ENCODE measurements around the gene GZMM. TPM values are rescaled to one million over a fixed set of nuclear protein-coding genes. Genes with fewer than 3 reads are reported as not detected.

Gene GZMM
- total and polyA plus RNA-seq, 2 of the 13 experiments (the other 11 are each of a cell fraction or from before 2014, with no cell fraction given) = 0.07 TPM; not detected in 1

DNA sequence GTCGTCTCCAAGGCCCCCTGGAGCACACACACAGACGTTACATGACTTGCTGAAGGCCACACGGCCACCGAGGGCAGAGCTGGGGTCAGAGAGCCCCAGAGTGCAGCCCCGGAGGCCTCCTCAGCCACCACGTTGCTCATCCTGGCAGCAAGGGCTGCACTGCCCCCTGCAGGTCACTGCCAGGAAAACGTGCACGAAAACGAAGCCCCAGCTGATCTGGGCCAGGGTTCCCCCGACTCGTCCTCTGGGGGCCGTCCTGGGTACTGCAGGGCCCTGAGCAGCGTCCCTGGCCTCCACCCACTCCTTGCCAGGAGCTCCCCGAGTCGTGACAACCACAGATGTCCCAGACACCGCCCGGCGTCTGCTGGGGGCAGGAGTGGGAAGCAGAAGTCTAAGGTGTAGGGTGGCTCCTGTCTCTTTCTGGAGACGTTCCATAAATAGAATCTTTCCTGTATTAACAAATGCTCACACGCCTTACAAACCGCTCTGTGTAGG lies 33.2 kb upstream of the GZMM start (continued):
- TF ChIP-seq SALL1 (CRISPR knock-in tag; IDR thresholded peaks at IDR 0.05) = peak; percentile 61
- TF ChIP-seq PATZ1 (CRISPR knock-in tag; IDR thresholded peaks at IDR 0.05) = peak; percentile 80
- TF ChIP-seq HIVEP1 (CRISPR knock-in tag; IDR thresholded peaks at IDR 0.05) = 0 out of 2 replicates have a peak, but pooled peaks have one; percentile 38
- TF ChIP-seq PHF21A (CRISPR knock-in tag; IDR thresholded peaks at IDR 0.05) = 0 out of 2 replicates have a peak, but pooled peaks have one; percentile 16
- no peak for TF ChIP-seq GZF1 (CRISPR knock-in tag; IDR thresholded peaks at IDR 0.05)
- TF ChIP-seq ZNF788 (CRISPR knock-in tag; IDR thresholded peaks at IDR 0.05; ENCODE audit: borderline replicate concordance) = peak; percentile 79; the same call in 1 of the 2 replicates
- TF ChIP-seq ZNF329 (CRISPR knock-in tag; IDR thresholded peaks at IDR 0.05; ENCODE audit: low read depth) = no peak
- TF ChIP-seq, protein P1, sequence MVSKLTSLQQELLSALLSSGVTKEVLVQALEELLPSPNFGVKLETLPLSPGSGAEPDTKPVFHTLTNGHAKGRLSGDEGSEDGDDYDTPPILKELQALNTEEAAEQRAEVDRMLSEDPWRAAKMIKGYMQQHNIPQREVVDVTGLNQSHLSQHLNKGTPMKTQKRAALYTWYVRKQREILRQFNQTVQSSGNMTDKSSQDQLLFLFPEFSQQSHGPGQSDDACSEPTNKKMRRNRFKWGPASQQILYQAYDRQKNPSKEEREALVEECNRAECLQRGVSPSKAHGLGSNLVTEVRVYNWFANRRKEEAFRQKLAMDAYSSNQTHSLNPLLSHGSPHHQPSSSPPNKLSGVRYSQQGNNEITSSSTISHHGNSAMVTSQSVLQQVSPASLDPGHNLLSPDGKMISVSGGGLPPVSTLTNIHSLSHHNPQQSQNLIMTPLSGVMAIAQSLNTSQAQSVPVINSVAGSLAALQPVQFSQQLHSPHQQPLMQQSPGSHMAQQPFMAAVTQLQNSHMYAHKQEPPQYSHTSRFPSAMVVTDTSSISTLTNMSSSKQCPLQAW (CRISPR knock-in tag; IDR thresholded peaks at IDR 0.05) = 0 out of 2 replicates have a peak, but pooled peaks have one; percentile 26
- 0 out of 2 replicates have a peak, but pooled peaks have one; percentile 2 for TF ChIP-seq ZNF678 (CRISPR knock-in tag; IDR thresholded peaks at IDR 0.05)
- 0 out of 2 replicates have a peak, but pooled peaks have one; percentile 59 for TF ChIP-seq TFDP1 (CRISPR knock-in tag; IDR thresholded peaks at IDR 0.05; ENCODE audit: borderline replicate concordance)
- TF ChIP-seq, protein P2, sequence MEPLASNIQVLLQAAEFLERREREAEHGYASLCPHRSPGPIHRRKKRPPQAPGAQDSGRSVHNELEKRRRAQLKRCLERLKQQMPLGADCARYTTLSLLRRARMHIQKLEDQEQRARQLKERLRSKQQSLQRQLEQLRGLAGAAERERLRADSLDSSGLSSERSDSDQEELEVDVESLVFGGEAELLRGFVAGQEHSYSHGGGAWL (CRISPR knock-in tag; IDR thresholded peaks at IDR 0.05) = 0 out of 2 replicates have a peak, but pooled peaks have one; percentile 21
- TF ChIP-seq ZNF746 (CRISPR knock-in tag; IDR thresholded peaks at IDR 0.05) = 0 out of 2 replicates have a peak, but pooled peaks have one; percentile 50
- no peak for TF ChIP-seq ZNF441 (CRISPR knock-in tag; IDR thresholded peaks at IDR 0.05; ENCODE audit: borderline replicate concordance)
- TF ChIP-seq SPEN (CRISPR knock-in tag; IDR thresholded peaks at IDR 0.05; ENCODE audit: low read depth) = peak; percentile 68; the same call in 1 of the 2 replicates
- peak; percentile 19; the same call in 1 of the 2 replicates for TF ChIP-seq ZNF891 (CRISPR knock-in tag; IDR thresholded peaks at IDR 0.05)
- TF ChIP-seq, protein P3, sequence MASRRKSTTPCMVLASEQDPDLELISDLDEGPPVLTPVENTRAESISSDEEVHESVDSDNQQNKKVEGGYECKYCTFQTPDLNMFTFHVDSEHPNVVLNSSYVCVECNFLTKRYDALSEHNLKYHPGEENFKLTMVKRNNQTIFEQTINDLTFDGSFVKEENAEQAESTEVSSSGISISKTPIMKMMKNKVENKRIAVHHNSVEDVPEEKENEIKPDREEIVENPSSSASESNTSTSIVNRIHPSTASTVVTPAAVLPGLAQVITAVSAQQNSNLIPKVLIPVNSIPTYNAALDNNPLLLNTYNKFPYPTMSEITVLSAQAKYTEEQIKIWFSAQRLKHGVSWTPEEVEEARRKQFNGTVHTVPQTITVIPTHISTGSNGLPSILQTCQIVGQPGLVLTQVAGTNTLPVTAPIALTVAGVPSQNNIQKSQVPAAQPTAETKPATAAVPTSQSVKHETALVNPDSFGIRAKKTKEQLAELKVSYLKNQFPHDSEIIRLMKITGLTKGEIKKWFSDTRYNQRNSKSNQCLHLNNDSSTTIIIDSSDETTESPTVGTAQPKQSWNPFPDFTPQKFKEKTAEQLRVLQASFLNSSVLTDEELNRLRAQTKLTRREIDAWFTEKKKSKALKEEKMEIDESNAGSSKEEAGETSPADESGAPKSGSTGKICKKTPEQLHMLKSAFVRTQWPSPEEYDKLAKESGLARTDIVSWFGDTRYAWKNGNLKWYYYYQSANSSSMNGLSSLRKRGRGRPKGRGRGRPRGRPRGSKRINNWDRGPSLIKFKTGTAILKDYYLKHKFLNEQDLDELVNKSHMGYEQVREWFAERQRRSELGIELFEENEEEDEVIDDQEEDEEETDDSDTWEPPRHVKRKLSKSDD (CRISPR knock-in tag; IDR thresholded peaks at IDR 0.05; ENCODE audit: low read depth) = peak; percentile 61; the same call in 1 of the 2 replicates
- 0 out of 2 replicates have a peak, but pooled peaks have one; percentile 37 for TF ChIP-seq BCL6 (CRISPR knock-in tag; IDR thresholded peaks at IDR 0.05)
- peak; percentile 69 for TF ChIP-seq ZNF263 (CRISPR knock-in tag; IDR thresholded peaks at IDR 0.05)
- peak; percentile 45 for TF ChIP-seq HCFC1 (IDR thresholded peaks at IDR 0.05; ENCODE audit: low read depth, low read length)
- TF ChIP-seq RARA (CRISPR knock-in tag; IDR thresholded peaks at IDR 0.05) = peak; percentile 44; the same call in 1 of the 2 replicates
- no peak for TF ChIP-seq ZNF12 (CRISPR knock-in tag; IDR thresholded peaks at IDR 0.05)

All from HepG2 (cell line).